Activated CD8-positive, alpha-beta memory T cell treated with anti-CD3 and anti-CD28 coated beads, Interleukin-2, amount 50 U/mL, for 48 hours (primary cell): ENCODE results near the gene FAT1.
A peak's percentile ranks its signal among the peaks of the same experiment; 100 is the strongest.

ENCODE experiments used
- DNase-seq: peaks from one replicate; pipeline ENCODE4 v3.0.0-alpha.2; 2020

FAT1 gene

DNA sequence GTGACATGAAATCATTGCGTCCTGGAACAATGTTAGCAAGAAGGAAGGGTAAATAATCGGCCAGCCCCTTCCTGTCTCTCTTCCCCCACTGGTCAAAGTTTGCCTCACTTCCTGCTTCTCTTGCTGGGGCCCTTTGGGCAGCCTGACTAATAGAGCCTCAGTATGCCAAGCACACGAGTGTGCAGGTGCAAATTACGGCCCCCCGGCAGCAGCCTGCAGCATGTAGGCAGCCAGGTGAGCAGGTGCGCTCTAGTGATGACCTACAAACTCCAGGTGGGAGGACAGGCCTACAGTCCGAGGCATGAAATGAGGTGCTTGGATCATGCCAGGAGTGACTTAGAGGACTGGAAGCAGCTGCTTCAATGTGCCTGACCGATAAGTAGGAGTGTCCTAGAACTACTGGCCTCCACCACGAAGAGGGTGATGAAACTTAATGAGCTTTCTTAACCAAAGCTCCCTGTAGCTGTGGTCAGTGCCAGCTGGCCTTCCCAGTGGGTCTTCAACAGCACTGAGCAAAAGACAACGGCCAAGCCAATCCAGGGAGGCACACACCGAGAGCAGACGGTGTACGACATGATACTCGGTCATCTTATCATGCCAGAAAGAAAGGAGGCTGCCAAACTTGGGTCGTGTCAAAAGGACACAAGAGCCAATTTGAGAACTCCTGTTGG, 26.1 kb upstream of the FAT1 start:
- no peak for DNase-seq

DNA sequence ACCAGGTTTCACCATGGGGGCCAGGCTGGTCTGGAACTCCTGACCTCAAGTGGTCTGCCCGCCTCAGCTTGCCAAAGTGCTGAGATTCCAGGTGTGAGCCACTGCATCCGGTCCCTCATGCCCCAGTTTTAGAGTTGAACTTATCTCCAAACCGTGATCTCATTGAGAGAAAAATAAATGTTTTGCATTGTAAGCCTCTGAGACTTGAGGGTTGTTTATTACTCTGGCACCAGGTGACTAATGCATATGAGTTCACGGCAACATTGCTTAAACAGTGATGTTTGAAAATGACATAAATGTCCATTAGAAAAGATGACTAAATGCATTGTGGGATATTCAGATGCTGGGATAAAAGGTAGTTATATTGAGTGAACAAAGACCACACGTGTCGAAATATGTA, 22.9 kb upstream of the FAT1 start:
- DNase-seq = no peak

- DNase-seq = no peak
These were observed 19.6 kb upstream of the FAT1 start for GRCh38 chr4:186743261-186743660.

- DNase-seq = no peak
These were observed 17.2 kb upstream of the FAT1 start for GRCh38 chr4:186740822-186741221.

GRCh38 chr4:186739802-186740434, 16.3 kb upstream of the FAT1 start:
- no peak for DNase-seq

DNA sequence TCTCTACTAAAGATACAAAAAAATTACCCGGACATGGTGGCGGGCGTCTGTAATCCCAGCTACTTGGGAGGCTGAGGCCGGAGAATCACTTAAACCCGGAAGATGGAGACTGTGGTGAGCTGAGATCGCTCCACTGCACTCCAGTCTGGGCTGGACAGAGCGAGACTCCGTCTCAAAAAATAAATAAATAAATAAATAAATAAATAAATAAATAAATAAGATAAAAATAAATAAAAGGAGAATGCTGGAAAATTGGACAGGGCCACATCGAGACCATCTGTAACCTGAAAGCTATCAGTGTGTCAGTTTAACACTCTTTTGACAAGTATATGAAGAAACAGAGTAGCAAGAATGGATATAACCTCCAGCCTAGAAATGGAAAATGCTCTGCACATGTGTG, 15.7 kb upstream of the FAT1 start:
- DNase-seq = no peak

- DNase-seq = no peak
These were observed 14.8 kb upstream of the FAT1 start for GRCh38 chr4:186738421-186738820.

- no peak for DNase-seq
These were observed 13.8 kb upstream of the FAT1 start for GRCh38 chr4:186737427-186737826.

DNA sequence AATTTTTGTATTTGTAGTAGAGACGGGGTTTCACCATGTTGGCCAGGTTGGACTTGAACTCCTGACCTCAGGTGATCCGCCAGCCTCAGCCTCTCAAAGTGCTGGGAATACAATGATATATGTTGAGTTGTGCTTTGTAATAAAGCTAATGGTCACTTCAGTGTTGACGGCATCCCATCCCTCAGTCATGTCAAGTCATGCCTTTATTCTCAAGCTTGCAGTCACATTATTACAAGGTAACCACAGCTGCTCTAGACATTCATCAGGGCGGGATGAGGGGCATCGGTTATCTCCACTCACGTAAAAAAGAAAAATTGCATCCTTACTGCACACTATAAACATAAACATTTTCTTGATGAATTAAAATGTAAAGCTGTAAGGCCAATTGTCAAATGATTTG, 12.8 kb upstream of the FAT1 start:
- no peak for DNase-seq

- DNase-seq = no peak
These were observed 10.6 kb upstream of the FAT1 start for GRCh38 chr4:186734251-186734650.

- no peak for DNase-seq
These were observed 10.1 kb upstream of the FAT1 start for GRCh38 chr4:186733778-186734177.

DNA sequence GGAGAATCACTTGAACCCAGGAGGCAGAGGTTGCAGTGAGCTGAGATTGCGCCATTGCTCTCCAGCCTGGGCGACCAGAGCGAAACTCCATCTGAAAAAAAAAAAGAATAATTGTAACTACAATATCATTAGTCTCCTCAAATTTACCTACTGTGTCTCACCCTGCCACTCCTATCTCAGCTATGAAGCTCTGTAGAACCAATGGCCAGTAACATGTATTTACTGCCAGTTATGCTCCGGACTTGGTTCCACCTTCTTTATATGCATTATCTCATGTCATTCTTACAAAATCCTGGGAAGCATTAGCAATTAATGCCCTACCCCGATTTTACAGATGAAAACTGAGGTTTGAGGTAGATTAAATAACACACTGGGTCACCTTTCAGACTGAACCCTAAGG, 7.0 kb upstream of the FAT1 start:
- DNase-seq = no peak

- no peak for DNase-seq
These were observed 6.2 kb upstream of the FAT1 start for GRCh38 chr4:186729856-186730255.

DNA sequence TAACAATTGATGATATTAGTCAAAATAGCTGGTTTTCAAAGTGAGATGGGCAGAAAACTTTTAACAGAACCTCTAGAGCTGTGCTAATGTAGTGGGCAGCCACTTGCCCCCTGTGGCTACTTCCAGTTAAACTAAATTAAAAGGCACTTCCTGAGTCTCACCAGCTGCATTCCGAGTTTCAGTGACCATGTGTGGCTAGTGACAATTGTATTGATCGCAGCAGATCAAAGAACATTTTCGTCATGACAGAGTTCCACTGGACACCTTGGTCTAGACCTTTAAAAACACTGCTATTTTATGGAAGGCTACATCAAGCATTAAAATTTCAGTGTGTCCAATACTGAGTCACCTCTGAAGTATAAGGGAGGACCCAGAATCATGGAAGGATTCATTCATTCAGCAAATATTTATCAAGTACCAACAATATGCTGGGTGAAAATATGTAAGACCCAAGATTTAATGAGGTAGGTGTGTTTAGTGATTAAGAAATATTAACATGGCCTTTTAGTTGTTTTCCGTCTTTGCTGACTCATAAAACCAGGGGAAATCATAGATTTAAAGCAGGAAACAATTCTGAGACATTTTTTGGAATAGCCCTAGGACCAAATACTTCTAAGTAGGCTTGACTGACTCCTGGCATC, 5.1 kb upstream of the FAT1 start:
- no peak for DNase-seq

GRCh38 chr4:186727977-186728519, 4.4 kb upstream of the FAT1 start:
- no peak for DNase-seq

- DNase-seq = no peak
These were observed 3.7 kb upstream of the FAT1 start for GRCh38 chr4:186727169-186727976.

- no peak for DNase-seq
These were observed 2.9 kb upstream of the FAT1 start for GRCh38 chr4:186726426-186727168.

DNA sequence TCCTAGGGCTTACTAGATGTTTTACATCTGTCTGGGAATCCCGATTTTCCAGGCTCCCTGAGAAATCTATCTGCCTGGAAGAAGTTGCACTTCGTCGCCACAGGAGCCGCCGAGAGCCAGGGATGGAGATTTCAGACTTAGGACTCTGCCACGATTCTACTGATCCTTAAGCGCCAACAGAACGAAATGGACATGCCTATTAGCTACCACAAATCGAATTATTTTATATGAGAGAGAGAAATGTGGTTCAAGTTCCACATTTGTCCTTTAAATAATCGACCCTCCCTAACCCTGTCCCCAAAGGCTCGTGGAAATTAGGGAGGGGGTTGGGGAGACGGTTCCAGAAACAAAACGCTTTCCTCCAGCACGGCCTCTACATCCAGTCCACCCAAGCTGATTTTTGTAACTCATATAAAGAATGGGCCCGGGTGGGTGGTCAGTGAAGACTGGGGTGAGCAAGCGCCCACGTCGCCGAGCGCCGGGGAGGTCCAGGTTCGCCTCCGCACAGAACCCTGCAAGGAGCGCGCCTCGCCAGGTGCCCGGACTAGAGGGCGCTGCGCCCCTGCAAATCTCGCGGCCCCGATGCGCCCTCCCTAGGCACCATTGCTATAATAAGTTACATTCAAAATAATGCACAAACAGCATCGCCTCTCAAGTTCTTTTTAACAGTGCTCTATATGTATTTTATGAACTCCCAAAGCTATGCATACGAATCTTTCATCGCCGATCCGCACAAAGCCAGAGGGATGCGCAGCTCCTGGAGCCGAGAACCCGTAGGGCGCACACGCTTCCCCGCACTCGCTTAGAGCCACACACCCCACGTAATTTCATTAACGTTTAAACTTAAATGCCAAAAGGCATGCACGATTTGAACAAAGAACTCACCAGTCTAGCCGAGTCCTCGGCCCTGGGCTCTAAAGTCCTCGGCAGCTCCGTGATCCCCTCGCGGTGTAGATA, 2.1 kb upstream of the FAT1 start:
- DNase-seq = peak; percentile 65

- no peak for DNase-seq
These were observed 1.3 kb upstream of the FAT1 start for GRCh38 chr4:186724864-186725468.

DNA sequence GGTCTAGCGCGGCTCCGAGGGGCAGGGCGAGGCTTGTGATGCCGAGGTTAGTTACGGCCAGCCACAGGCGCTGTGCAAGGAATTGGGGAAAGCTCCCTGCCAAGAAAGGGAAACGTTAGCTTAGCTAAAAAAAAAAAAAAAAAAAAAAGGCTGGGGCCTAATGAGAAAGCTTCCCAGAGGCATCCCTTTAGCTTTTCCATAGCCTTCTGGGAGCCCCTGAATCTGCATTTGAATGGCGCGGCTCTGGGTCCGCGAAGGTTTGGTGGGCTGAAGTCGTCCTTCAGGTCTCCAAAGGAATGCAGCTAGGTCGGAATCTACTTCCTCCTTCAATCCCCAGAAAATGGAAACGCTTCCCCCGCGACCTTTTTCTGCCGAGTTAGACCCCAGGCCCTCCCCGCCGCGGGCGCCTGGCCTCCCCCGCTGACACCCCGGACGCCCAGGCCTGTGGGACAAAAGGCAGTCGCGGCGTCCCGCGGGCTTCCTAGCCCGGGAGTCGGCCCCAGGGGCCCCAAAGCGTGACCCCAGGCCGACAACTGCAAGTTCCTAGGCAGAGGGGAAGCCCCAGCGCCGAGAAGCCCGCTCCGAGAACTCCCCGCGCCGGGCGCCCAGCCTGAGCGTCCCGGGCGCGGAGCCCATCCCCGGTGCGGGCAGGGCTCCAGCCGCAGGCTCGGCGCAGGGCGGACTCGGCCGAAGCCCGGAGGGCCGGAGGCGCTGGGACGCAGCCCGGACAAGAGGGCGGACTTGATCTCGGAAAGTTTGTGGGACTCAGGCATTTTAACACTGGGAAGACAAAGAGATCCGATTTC, 605 bp upstream of the FAT1 start:
- peak; percentile 49 for DNase-seq
